ENCODE measurements around the gene CREG1.

DNA sequence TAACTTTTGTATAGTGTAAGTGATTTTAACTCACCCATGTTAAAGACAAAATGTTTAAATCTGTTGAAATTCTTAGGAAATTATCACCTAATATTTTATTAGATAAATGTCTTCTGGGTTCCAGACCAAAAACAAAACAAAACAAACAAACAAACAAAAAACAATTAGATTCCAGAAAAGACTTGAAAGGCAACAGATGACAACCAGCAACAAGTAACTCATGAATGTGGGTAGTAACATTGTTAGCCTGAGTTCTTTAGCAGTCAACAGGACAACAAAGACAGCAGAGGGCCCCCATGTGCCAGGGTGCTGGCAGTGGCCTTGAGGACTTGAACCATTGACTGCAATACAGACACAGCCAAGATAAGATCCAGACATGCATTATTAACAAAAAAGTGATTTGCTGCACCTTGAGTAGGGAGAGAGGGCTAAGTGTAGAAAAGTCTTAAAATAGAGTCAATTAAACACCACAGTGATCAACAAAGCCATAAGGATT is 32.8 kb downstream of the CREG1 start:
- TF ChIP-seq GATA3 (IDR thresholded peaks at IDR 0.05; ENCODE audit: low read depth, low read length) (no peak), GATA2 (IDR thresholded peaks at IDR 0.05; ENCODE audit: low read depth, low read length) (no peak)

All from SH-SY5Y (cell line).